ENCODE data around the gene NEU1. TPM values are rescaled to one million over a fixed set of nuclear protein-coding genes. Genes with fewer than 3 reads are reported as not detected.
A peak's percentile ranks its signal among the peaks of the same experiment; 100 is the strongest.

Gene NEU1
- total and polyA plus RNA-seq, 2 donors (not counting 1 experiment from before 2014, with no cell fraction given) = 25.3 to 35.1 TPM

- Histone ChIP-seq H4K20me1 (ENCODE audit: control insufficient read depth, insufficient read depth, low read length, poor library complexity, severe bottlenecking) (peaks cover 5% of the 10 kb centered on the region), H3K79me2 (ENCODE audit: control insufficient read depth, insufficient read depth, low read length) (peaks cover 18% of the 10 kb centered on the region), H3K9ac (ENCODE audit: low read length) (peak overlapping the region; percentile 77), H3K4me1 (ENCODE audit: control insufficient read depth in 2 of 2, insufficient read depth in 2 of 2, low read length in 2 of 2) (peaks cover 26 to 52% of the 10 kb centered on the region in 2 donors), H3K27me3 (replicated peaks in 1 of 4; ENCODE audit: control extremely low read depth in 1 of 4, control insufficient read depth in 3 of 4, insufficient read depth in 4 of 4, low read length in 3 of 4) (no peaks in the 10 kb centered on the region), H3K36me3 (replicated peaks in 1 of 2; ENCODE audit: control extremely low read depth in 1 of 2, control insufficient read depth in 1 of 2, extremely low read depth in 1 of 2, insufficient read depth in 2 of 2, low read length in 1 of 2) (no peaks in the 10 kb centered on the region), H3K27ac (ENCODE audit: low read length in 2 of 2) (peak overlapping the region; percentile 18 to 70), H3K4me2 (replicated peaks; ENCODE audit: low read depth, low read length, poor library complexity, severe bottlenecking) (peak overlapping the region; percentile 96), H2AFZ (ENCODE audit: insufficient read depth, low read depth, low read length, poor library complexity, severe bottlenecking) (peak overlapping the region; percentile 71), H3K9me3 (ENCODE audit: control extremely low read depth in 1 of 3, control insufficient read depth in 2 of 3, insufficient read depth in 1 of 3, low read length in 2 of 3) (no peaks in the 10 kb centered on the region), H3K4me3 (ENCODE audit: control extremely low read depth in 1 of 5, extremely low read depth in 1 of 5, insufficient read depth in 1 of 5, low read depth in 2 of 5, low read length in 4 of 5) (peak overlapping the region; percentile 48 to 81 (median 65))
- intact Hi-C loops (cut with micrococcal nuclease) = loop anchor here (1.0 to 10.0 kb wide), 6 partner anchors 15 to 282 kb away; partner anchors contain the start of genes DXO, HSPA1A, HSPA1L and NFKBIL1
- H3K27ac Mint-ChIP-seq = peak overlapping the region; percentile 95
- ATAC-seq (ENCODE audit: low read depth) = no peak
- peaks cover 37% of the 10 kb centered on the region for H3K4me1 Mint-ChIP-seq
- H3K27me3 Mint-ChIP-seq = no peaks in the 10 kb centered on the region
- 0% methylated on average over 7 of the region's 15 CpGs for WGBS (ENCODE audit: insufficient coverage)
- peak overlapping the region; percentile 96 for H3K4me3 Mint-ChIP-seq
- no peaks in the 10 kb centered on the region for H3K9me3 Mint-ChIP-seq (ENCODE audit: insufficient read depth)
- POLR2A ChIA-PET = interaction anchor here (0.6 to 4.9 kb wide), 15 partner anchors 15 to 1285 kb away, joined by 3 to 37 read pairs (median 9); partner anchors contain the start of genes DDAH2, HSPA1A, HSPA1L and LY6G5C
- TF ChIP-seq EZH2 (IDR thresholded peaks at IDR 0.05; ENCODE audit: borderline replicate concordance, insufficient read depth, low read depth, low read length, poor library complexity, severe bottlenecking) = no peak
- TF ChIP-seq, protein P1, sequence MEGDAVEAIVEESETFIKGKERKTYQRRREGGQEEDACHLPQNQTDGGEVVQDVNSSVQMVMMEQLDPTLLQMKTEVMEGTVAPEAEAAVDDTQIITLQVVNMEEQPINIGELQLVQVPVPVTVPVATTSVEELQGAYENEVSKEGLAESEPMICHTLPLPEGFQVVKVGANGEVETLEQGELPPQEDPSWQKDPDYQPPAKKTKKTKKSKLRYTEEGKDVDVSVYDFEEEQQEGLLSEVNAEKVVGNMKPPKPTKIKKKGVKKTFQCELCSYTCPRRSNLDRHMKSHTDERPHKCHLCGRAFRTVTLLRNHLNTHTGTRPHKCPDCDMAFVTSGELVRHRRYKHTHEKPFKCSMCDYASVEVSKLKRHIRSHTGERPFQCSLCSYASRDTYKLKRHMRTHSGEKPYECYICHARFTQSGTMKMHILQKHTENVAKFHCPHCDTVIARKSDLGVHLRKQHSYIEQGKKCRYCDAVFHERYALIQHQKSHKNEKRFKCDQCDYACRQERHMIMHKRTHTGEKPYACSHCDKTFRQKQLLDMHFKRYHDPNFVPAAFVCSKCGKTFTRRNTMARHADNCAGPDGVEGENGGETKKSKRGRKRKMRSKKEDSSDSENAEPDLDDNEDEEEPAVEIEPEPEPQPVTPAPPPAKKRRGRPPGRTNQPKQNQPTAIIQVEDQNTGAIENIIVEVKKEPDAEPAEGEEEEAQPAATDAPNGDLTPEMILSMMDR (IDR thresholded peaks at IDR 0.05) = peak; percentile 67
- CTCF ChIA-PET = interaction anchor here (0.6 to 4.7 kb wide), 42 partner anchors 10 to 1104 kb away, joined by 3 to 75 read pairs (median 6); partner anchors contain the start of genes ABHD16A, APOM, ATP6V1G2 and CLIC1
- peak; percentile 79 for DNase-seq
Observed at GRCh38 chr6:31829633-31830283, 32.9 kb downstream of the NEU1 start.
